HG03039 (cell line): ENCODE data around the gene PSAPL1.

ENCODE experiments used
- ATAC-seq: cut with Tn5 transposase; IDR thresholded peaks from one replicate; pipeline ENCODE4 v1.9.1; 2021; ENCODE audit warnings: mild to moderate bottlenecking, moderate library complexity; ENCODE audit not compliant: unreplicated experiment

Gene PSAPL1, protein sequence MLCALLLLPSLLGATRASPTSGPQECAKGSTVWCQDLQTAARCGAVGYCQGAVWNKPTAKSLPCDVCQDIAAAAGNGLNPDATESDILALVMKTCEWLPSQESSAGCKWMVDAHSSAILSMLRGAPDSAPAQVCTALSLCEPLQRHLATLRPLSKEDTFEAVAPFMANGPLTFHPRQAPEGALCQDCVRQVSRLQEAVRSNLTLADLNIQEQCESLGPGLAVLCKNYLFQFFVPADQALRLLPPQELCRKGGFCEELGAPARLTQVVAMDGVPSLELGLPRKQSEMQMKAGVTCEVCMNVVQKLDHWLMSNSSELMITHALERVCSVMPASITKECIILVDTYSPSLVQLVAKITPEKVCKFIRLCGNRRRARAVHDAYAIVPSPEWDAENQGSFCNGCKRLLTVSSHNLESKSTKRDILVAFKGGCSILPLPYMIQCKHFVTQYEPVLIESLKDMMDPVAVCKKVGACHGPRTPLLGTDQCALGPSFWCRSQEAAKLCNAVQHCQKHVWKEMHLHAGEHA

DNA sequence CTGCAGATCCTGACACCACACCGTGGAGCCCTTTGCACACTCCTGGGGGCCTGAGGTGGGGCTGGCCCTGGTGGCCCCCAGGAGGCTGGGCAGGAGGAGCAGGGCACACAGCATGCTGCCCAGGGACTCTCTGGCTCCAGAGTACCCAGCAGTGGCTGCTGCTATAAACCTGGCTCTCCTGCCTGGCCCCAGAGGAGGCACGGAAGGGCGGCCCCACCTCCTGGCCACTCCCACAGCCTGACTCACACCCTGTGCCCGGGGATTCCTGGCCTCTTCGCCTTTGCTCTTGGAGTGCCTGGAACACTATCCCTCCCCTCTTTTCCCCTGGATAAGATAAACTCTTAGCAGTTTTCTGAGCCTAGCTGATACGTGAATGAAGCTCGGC is at the start of gene PSAPL1:
Gene PSAPL1, minus strand, starts transcription at position 165 of the 385 bp plus-strand sequence. Its CDS starts 51 bp downstream, at position 114.
- no peak for ATAC-seq

DNA sequence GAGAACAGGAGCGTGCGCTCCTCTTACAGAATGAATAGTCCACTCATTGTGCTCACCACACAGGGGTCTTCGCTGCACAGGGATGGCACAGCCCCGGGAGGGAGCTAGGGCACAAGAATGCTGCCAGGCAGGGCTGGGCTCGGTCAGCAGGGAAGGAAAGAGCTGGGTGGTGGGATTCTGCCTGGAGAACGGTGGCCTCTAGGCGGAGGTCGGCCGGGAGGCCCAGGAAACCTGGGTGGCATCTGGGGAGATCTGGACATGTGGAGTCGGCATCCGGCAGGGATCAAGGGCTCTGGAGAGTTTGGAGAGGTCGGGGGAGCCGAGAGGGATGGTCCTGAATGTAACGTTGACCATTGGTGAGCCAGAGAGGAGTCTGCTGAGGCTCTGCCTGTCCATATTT is 46.5 kb upstream of the PSAPL1 start:
- ATAC-seq, result no peak

DNA sequence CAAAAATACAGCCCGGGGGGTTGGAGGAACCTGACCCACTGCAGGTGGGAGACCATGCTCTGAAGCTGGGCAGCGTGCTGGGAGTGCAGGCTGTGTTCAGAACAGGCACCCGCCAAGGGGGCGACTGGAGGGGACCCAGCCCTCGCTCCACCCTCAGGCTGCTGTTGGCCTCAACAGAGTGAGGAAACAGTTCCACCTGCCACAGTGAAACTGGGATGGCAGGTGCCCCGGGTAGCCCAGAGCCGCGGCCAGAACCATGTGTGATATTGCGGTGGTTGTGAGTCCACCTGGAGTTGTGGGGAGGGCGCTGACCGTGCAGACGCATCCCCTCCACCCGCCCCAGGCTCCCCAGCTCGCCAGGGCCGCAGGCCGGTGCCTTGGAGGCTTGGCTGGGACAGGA is 45.7 kb upstream of the PSAPL1 start:
- ATAC-seq, result no peak

GRCh38 chr4:7478665-7479064 is 43.9 kb upstream of the PSAPL1 start:
- ATAC-seq, result no peak

DNA sequence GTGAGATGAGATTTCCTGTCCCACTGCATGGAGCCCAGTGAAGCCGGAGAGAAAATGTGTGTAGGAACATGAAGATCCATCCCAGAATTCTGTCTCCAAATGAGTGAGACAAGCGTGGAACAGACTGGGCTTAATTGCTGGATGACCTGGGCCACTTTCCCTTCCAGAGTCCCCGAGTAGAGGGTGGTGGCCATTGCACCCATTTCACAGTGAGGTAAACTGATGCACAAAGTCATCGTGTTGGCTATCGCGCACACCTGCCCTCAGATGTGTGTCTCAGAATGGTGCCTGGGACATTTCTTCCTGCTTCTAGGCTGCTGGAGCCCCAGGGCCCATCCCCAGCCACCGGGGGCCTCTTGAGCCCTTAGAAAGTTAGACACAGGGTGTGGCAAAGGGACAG is 43.0 kb upstream of the PSAPL1 start:
- no peak for ATAC-seq

- no peak for ATAC-seq
These were observed 42.1 kb upstream of the PSAPL1 start for GRCh38 chr4:7476820-7477219.

GRCh38 chr4:7475207-7475606 is 40.5 kb upstream of the PSAPL1 start:
- ATAC-seq, result no peak

DNA sequence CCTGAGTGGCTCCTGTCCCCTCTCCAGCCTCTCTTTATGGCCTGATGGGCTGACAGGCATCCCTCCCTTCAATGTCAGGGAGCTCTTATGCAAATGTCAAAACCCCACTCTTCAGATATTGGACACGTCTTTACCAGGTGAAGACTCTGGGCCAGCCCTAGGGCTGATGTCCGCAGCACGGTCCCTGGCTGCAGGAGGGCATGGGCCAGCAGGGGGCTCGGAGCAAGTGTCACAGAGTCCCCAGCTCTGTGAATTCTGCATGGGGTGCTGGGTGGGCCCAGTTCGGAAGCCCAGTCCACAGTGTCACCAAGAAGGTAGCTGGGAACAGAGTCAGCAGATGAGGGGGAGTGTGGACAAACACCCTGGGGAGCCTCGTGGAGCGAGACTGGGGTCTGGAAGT is 39.6 kb upstream of the PSAPL1 start:
- ATAC-seq, result no peak

- ATAC-seq, result no peak
These were observed 38.4 kb upstream of the PSAPL1 start for GRCh38 chr4:7473081-7473480.

GRCh38 chr4:7472442-7473013 is 37.8 kb upstream of the PSAPL1 start:
- no peak for ATAC-seq

DNA sequence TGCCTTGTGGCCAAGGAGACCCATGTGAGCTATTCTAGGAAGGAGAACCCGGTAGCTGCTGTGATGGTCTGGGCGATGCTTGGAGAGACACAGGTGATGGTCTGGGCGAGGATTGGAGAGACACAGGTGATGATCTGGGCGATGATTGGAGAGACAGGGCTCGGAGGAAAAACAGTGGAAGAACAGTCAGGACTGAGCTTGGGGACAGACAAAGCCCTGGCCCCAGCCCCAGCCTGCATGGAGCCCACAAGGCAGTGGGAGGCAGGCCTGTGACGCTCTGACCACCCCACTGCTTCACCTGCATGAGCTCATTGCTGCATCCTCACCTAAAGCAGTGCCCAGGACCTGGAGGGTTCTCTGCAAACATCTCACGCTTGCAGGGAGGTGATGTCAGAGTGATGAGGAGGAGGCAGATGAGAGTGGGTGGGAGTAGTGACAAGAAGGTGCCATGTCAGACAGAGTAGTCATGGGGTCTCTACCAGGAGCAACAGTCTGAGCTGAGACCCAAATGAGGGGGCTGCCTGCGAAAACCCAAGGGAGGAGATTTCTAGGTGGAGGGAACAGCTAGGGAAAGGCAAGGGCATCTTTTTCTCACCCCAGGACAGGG is 35.9 kb upstream of the PSAPL1 start:
- ATAC-seq, result no peak

DNA sequence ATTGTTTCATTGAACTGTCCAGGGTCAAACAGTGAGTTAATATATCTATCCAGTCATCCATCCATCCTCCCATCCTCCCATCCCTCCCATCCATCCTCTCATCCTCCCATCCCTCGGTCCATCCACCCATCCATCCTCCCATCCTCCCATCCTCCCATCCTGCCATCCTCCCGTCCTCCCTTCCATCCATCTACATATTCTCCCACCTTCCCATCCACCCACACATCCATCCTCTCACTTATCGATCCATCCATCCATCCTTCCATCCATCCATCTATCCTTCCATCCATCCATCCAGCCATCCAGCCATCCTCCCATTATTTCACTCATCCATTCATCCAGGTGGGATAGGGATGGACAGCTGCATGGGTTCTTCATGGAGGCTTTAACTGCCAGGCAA is 35.4 kb upstream of the PSAPL1 start:
- no peak for ATAC-seq

DNA sequence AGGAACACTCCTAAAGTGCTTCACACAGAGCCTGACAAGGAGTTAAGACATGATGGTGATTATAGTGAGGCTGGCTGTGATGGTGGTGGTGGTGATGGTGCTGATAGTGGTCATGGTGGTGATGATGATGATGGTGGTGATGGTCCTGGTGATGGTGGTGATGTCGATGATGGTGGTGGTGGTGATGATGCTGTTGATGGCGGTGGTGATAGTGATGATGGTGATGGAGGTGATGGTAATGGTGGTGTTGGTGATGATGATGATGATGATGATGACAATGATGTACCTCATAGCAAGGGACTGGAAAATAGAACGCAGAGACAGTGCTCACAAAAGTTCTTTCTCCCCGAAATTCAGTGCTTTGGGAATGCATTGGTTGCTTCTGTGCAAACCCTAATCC is 34.3 kb upstream of the PSAPL1 start:
- ATAC-seq, result no peak

GRCh38 chr4:7467471-7467870 is 32.7 kb upstream of the PSAPL1 start:
- no peak for ATAC-seq

- ATAC-seq, result no peak
These were observed 32.2 kb upstream of the PSAPL1 start for GRCh38 chr4:7466904-7467303.

GRCh38 chr4:7466215-7466614 is 31.5 kb upstream of the PSAPL1 start:
- no peak for ATAC-seq

GRCh38 chr4:7465017-7465416 is 30.3 kb upstream of the PSAPL1 start:
- ATAC-seq, result no peak

- no peak for ATAC-seq
These were observed 29.5 kb upstream of the PSAPL1 start for GRCh38 chr4:7464259-7464655.

DNA sequence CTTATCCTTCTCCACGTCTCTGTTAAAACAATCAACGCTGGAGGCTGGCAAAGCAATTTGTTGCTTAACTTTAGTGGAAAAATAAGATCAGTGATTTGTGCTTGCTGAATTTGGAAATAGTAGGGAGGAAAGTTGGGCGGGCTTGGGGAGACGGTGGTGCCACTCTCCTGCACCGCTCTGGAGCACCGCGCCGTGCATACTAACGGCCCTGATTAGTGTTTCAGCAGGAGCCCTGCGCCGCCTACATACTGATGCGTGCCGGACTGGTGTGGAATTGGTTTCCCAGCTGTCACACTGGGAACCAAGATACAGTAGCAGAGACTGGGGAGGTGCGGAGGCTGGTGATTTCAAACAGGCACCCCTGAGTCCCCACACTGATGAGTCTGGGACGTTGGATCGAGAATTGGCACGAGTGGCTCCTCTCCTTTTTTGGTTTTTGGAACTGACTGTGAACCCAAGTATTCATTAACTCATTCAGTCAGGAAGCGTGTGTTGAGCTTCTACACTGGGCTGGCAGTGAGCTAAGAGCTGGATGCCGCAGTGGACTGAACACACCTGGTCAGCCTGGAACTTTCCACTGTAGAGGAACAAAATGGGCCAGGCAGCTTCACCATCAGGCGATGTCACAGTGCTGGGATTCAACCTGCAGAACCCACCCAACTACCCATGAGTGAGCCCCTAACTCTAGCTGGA is 29.0 kb upstream of the PSAPL1 start:
- ATAC-seq, result no peak

DNA sequence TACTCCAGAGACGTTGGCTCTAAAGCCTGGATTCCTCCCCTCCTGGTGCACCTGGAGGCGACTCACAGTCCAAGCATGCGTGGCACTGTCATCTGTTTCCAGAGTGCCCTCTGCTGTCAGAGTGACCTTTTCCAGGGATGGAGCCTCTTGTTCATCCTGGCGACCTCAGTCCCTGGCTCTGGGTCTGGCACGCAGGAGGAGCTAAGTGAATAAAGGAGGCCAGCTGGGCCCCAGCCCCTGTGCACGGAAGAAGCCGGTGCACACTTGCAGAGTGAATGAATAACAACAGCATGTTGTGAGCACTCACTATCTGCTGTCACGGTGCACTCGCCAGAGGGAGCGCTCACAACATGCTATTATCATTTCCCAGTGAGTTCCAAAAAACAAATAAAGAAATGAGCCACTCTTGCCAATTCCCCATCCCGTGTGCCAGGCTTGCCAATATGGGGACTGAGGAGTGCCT is 27.8 kb upstream of the PSAPL1 start:
- ATAC-seq, result no peak

DNA sequence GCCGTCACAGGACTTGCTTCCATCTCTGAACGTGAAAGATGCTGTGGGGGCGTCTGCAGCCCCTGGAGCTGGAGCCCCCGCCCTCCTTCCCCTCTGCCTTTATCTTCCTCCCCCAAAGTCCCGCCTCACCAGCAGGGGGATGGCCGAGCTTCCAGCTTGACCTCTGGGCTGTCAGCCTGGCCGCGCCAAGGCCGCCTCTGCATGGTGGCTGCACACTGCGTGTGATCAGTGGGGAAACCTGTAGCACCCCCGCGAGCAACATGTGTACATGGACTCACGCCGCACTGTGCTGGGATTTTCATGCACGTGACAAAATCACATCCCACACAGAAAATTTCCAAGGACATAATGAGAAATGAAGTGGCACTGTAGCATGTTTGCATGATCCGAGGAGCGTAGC is 26.5 kb upstream of the PSAPL1 start:
- no peak for ATAC-seq
